ENCODE data around the gene CASTOR2.
"Not testable (repeated sequence)": the region's sequence is repeated elsewhere in the genome, so short reads cannot be mapped to it uniquely, and the experiment has no call there.

The CASTOR2 gene

DNA sequence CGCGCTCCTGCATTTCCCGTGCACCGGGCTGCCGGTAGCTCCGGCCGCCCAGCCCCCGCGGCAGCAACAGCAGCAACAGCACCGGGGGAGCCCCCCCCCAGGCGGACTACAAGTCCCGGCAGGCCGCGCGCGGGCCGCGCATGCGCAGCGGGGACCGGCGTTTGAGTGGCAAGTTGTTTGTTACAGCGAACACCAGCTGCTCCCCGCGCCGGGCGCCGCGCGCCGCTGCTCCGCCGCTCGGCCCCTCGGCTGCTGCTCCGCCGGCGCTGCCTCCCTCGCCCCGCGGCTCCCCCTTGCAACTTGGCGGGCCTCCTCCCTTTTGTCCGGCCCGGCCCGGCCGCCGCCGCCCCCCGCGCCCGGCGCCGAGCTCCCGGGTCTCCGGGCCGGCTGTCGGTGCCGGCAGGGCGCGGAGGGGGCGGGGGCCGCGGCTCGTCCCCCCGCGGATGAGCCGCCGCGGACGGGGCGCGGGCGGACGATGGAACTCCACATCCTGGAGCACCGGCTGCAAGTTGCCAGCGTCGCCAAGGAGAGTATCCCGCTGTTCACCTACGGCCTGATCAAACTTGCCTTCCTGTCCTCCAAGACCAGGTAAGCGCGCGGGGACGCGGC, at the start of gene CASTOR2:
CASTOR2 (plus strand) TSS at position 195 of the 609 bp plus-strand sequence; CDS start at position 476, 281 bp downstream.
- not testable (repeated sequence) for H3K4me3 Mint-ChIP-seq; H3K36me3 Mint-ChIP-seq (ENCODE audit: low read depth); H3K9me3 Mint-ChIP-seq; H3K27ac Mint-ChIP-seq; H3K4me1 Mint-ChIP-seq (ENCODE audit: low read depth); H3K27me3 Mint-ChIP-seq (ENCODE audit: low read depth)

DNA sequence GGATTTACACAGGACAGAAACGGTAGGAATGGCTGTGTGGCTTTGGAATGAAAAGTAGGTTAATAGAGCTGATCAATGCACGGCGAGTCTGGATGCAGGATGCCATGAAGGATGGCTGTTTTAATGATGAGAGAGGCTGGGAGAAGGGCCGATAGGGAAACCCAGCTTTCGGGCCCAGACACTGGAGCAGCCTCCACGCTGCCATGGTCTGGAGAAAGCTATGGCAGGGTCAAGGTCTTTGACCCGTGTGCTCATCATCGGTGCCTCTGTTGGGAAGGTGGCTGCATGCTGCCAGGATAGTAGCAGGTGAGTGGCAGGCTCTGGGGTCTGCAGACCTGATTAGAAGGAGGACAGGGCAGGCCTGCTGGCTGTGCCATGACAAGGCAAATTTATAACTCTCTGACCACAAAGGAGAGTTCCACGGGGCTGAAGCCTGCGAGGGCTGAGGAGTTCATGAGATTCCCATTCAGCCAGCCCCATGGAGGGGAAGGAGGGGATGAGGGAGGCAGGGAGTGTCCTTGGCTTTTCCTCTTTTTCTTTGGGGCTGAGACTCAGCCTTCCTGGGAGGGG, 42.1 kb upstream of the CASTOR2 start:
- not testable (repeated sequence) for H3K36me3 Mint-ChIP-seq (ENCODE audit: low read depth); H3K27ac Mint-ChIP-seq; H3K9me3 Mint-ChIP-seq; H3K4me3 Mint-ChIP-seq; H3K4me1 Mint-ChIP-seq (ENCODE audit: low read depth); H3K27me3 Mint-ChIP-seq (ENCODE audit: low read depth)

DNA sequence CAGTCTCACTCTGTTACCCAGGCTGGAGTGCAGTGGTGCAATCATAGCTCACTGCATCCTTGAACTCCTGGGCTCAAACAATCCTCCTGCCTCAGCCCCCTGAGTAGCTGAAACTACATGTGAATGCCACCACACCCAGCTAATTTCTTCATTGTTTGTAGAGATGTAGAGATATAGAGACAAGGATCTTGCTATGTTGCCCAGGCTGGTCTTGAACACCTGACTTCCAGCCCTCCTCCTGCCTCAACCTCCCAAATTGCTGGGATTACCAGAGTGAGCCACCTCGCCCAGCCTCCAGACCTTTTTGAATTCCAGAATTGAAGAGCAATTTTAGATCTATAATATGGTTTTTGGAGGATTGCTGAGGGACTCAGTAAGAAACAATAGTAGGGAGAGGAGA, 40.9 kb upstream of the CASTOR2 start:
- not testable (repeated sequence) for H3K4me1 Mint-ChIP-seq (ENCODE audit: low read depth); H3K27me3 Mint-ChIP-seq (ENCODE audit: low read depth); H3K27ac Mint-ChIP-seq; H3K9me3 Mint-ChIP-seq; H3K4me3 Mint-ChIP-seq; H3K36me3 Mint-ChIP-seq (ENCODE audit: low read depth)

DNA sequence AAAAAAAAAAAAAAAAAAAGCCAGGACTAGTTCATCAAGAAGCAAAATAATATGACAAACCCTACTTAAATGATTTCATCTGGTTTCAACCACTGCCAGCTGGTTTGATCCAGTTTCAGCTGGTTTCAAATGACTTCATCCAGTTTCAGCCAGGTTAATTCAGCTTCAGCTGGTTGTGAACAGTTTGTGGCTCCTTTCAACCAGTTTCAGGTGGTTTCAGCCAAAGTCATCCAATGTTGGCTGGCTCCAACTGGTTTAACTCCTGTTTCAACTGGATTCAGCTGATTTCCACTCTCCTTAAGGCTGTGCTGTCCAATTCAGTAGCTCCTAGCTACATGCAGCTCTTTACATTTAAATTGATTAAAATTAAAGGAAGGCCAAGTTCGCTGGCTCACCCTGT, 37.5 kb upstream of the CASTOR2 start:
- H3K9me3 Mint-ChIP-seq; H3K27me3 Mint-ChIP-seq (ENCODE audit: low read depth); H3K36me3 Mint-ChIP-seq (ENCODE audit: low read depth); H3K27ac Mint-ChIP-seq; H3K4me1 Mint-ChIP-seq (ENCODE audit: low read depth); H3K4me3 Mint-ChIP-seq: not testable (repeated sequence)

DNA sequence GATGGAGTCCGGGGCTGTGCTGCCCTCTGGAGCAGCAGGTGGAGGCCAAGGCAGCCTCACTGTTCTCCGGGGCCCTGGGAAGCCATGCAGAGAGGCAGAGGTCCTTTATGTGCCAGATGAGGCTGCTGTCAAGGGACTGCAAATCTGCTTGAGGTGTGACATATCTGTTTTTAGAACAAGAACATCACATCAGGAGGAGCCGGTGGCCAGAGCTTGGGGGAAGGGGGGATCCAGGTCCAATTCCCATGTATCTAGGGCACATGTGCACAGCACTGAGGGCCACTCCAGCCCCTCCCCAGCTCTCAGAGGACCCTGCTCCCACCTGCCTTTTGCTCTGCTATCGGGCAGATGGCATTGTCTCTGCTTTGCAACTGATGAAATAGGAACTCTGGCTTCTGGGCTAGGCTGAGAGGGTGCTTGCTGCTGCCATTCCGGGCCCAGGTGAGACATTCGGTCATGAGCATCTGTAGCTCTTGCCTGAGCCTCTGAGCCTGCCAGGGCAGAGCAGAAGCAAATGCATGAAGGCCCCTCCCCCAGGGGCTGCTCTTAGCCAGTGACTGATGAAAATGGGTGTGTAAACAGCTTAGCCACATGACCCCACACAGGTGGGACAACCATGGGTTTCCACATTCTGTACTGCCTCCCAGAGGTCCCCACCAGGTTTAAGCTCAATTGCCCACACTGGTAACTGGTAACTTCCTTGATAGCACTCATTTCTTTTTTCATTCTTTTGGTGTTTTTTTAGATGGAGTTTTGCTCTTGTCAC, 32.8 kb upstream of the CASTOR2 start:
- not testable (repeated sequence) for H3K9me3 Mint-ChIP-seq; H3K4me1 Mint-ChIP-seq (ENCODE audit: low read depth); H3K4me3 Mint-ChIP-seq; H3K36me3 Mint-ChIP-seq (ENCODE audit: low read depth); H3K27ac Mint-ChIP-seq; H3K27me3 Mint-ChIP-seq (ENCODE audit: low read depth)

DNA sequence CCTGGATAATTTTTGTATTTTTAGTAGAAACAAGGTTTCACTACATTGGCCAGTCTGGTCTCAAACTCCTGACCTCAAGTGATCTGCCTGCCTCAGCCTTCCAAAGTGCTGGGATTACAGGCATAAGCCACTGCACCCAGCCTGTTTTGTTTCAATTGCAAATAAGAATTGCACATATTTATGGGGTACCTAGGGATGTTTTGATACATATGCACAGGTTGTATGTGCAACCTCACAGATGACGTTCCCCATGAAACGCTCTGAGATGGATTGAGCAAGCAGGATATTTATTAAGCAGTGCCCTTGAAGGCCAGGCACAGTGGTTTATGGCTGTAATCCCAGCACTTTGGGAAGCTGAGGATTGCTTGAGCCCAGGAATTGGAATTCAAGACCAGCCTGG, 25.1 kb upstream of the CASTOR2 start:
- H3K4me3 Mint-ChIP-seq; H3K27me3 Mint-ChIP-seq (ENCODE audit: low read depth); H3K9me3 Mint-ChIP-seq; H3K4me1 Mint-ChIP-seq (ENCODE audit: low read depth); H3K36me3 Mint-ChIP-seq (ENCODE audit: low read depth); H3K27ac Mint-ChIP-seq: not testable (repeated sequence)

DNA sequence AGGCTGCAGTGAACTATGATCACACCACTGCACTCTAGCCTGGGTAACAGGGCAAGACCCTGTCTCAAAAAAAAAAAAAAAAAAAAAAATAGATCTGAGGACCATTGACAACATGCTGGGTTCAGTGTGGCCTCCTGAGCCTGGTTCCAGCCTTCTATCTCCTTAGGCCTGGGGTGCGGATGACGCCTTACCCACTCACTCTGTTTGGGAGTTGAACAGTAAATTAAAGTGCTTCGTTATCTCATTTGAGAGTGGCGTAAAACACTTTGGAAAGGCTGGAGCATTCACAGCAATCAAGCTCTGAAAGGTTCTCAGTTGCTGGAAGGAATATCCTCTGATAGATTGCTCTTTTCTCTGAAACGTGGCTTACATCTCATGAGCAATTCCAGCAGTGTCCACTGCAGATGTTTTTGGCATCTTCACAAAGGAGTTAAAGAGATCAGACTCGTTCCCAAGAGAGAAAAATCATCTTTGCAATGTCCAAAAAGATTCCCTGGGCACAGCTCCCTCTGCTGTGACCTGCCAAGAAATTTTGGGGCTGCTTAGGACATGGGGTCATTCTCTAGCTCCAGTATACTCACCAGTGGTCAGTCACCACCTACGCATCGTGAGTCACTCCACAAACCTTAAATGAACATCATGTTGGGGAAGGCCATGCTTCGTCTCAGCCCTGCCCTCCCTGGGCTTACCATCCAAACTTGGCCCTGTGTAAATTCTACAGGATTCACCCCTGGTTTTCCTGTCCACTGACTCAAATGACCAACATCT, 23.0 kb upstream of the CASTOR2 start:
- not testable (repeated sequence) for H3K4me1 Mint-ChIP-seq (ENCODE audit: low read depth)

DNA sequence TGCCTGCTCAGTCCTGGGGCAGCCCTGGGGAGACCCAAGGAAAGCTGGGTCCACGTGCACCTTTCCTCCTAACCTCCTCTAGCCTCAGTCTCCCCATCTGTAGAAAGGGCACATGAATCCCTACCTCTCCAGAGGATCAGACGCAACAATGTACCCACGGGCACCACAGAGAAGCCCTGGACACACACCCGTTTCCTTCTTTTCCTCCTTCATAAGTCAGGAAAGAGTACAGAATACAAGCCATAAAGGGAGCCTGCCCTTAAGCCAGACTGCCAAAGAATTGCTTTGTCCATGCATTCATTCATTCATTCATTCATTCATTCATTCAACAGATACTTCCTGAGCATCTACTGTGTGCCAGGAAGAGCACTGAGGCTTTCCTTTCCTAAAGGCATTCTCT, 20.6 kb upstream of the CASTOR2 start:
- H3K36me3 Mint-ChIP-seq (ENCODE audit: low read depth); H3K27me3 Mint-ChIP-seq (ENCODE audit: low read depth); H3K4me1 Mint-ChIP-seq (ENCODE audit: low read depth); H3K27ac Mint-ChIP-seq; H3K4me3 Mint-ChIP-seq; H3K9me3 Mint-ChIP-seq: not testable (repeated sequence)

More for the DNA sequence above, 23.0 kb upstream of the CASTOR2 start:
- not testable (repeated sequence) for H3K27ac Mint-ChIP-seq; H3K9me3 Mint-ChIP-seq; H3K36me3 Mint-ChIP-seq (ENCODE audit: low read depth); H3K4me3 Mint-ChIP-seq; H3K27me3 Mint-ChIP-seq (ENCODE audit: low read depth)

DNA sequence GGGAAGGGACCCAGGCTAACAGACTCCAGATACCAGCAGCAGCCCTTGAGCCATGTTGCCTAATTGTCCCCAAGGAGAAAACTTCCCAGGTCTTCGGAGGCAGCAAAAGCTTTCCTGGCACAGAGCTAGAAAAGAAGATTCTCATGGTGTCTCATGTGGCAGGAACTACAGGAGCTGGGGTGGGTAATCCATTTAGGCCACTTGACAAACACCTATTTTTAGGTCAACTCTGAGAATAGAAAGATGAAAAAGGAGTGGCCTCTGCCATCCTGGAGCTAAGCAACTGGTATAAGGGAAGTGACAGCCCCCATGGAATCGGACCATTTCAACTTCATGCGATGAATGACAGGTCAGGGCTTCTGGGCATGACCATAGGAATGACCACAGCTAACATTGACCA, 16.8 kb upstream of the CASTOR2 start:
- H3K27ac Mint-ChIP-seq; H3K36me3 Mint-ChIP-seq (ENCODE audit: low read depth): not testable (repeated sequence)

DNA sequence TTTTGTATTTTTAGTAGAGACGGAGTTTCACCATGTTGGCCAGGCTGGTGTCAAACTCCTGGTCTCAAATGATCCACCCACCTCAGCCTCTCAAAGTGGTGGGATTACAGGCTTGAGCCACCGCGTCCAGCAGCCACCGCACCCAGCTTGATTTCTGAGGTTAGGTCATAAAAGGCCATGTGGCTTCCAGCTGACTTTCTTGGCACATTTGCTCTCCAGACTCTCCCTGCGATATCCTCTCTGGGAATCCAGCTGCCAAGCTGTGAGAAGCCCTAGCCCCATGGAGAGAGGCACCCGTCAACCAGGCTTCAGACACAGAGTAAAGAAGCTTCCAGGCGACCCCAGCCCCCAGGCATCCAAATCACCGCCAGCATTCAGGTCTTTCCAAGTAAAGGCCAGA, 10.7 kb upstream of the CASTOR2 start:
- not testable (repeated sequence) for H3K27ac Mint-ChIP-seq; H3K36me3 Mint-ChIP-seq (ENCODE audit: low read depth); H3K9me3 Mint-ChIP-seq; H3K4me3 Mint-ChIP-seq; H3K27me3 Mint-ChIP-seq (ENCODE audit: low read depth); H3K4me1 Mint-ChIP-seq (ENCODE audit: low read depth)

More for the DNA sequence above, 16.8 kb upstream of the CASTOR2 start:
- H3K27me3 Mint-ChIP-seq (ENCODE audit: low read depth); H3K4me1 Mint-ChIP-seq (ENCODE audit: low read depth); H3K9me3 Mint-ChIP-seq; H3K4me3 Mint-ChIP-seq: not testable (repeated sequence)

DNA sequence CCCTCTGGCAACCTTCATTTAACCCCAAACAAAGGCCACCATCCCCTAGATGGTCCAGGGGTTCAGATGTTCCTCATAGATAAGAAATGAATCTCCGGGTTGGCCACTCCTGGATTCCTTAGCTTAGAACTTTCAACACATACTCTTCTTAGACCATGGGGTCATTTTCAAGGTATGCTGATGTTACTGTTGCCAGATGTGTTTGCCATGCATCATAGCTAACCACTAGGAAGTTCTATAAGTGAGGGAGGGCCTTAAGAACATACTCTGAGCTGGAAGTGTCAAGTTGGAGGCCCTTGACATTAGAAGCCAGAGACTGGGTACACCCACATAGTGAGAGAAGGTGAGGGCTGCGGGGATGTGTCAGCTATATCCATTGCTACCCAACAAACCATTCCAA, 6.2 kb upstream of the CASTOR2 start:
- H3K9me3 Mint-ChIP-seq; H3K4me3 Mint-ChIP-seq; H3K27ac Mint-ChIP-seq; H3K36me3 Mint-ChIP-seq (ENCODE audit: low read depth); H3K4me1 Mint-ChIP-seq (ENCODE audit: low read depth); H3K27me3 Mint-ChIP-seq (ENCODE audit: low read depth): not testable (repeated sequence)

DNA sequence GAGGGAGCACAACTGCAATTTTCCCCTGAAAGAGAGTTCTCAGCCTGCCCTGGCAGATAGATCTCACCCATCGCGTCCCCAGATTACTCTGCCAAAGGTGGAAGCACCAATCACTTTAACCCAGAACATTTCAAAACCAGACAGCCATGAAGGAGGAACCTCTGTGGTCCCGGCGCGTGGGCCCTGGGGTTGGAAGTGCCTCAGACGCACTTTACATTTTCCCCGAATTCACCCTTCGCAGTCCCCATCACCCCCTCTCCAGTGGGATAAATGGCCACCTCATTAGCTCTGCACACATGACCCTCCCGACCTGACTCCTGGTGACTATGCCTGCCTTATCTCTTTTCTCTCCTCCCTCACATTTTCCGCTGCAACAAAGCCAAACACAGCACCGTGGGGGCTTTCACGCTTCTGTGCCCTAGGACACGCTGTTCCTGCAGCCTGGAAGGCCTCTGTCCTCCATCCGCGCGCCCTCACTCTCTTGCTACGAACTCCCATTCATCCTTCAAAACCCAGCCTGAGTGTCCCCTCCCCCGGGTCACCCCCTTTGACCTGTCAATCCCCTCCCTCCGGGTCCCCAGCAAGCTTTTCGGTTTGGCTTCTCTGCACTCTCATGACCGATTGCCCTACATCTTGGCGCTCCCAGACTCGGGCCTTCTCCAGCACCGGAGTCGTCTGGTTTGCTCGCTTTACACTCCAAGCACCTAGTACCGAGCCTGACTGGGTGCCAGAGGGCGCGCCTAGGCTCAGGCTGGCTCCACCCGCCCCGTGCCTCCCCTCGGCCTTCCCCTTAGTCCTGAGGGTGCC, 598 bp upstream of the CASTOR2 start:
- not testable (repeated sequence) for H3K9me3 Mint-ChIP-seq, H3K4me3 Mint-ChIP-seq

DNA sequence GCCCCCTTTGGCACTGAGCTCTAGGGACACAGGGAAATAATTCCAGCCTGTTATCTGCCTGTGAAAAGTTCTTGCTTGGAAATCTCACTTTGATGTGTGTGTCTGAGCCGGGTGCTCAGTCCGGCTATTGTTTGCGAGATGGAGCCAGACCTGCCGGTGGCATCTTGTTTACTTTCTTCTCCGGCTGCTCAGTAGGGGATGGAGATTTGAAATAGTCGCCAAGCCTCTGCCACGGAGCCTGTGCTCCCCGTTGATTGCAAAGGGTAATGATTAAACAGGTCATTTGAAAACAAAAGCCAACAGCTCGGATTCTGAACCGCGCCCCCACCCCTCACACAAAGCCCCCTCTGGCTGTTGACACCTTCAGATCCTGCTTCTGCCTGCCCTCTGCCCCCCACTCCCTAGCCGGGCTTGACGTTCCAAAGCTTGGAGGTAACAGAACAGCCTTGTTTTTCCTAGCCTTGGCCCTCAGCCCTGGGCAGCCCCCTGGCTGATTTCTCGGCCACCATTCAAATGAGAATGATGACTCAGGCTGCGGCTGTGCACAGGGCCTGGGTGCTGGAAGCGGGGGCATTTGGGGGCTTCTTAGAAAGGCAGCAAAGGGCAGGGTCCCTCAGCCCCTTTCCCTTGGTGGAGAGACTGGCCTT, 1.8 kb downstream of the CASTOR2 start:
- not testable (repeated sequence) for H3K9me3 Mint-ChIP-seq; H3K4me3 Mint-ChIP-seq; H3K27ac Mint-ChIP-seq; H3K27me3 Mint-ChIP-seq (ENCODE audit: low read depth); H3K4me1 Mint-ChIP-seq (ENCODE audit: low read depth); H3K36me3 Mint-ChIP-seq (ENCODE audit: low read depth)

More for the DNA sequence above, 598 bp upstream of the CASTOR2 start:
- not testable (repeated sequence) for H3K36me3 Mint-ChIP-seq (ENCODE audit: low read depth); H3K27me3 Mint-ChIP-seq (ENCODE audit: low read depth); H3K27ac Mint-ChIP-seq; H3K4me1 Mint-ChIP-seq (ENCODE audit: low read depth)

DNA sequence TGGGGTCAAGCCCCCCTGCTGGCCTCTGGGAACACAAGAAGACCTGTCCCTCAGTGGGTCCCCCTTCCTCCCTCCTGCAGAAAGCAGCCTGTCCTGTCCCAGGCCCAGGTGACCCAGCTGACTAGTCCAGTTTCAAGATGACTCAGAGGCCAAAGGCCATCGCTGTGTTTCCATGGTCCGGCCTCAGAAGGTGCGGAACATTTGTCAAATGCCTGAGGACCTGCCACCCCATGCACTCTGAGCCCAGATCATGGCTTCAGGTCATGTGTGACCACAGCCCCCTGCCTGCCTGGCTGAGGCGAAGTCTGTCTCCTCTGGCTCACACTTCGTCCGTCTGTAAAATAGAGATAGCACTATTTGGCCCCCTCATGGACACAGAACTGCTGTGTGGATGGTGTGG, 2.4 kb downstream of the CASTOR2 start:
- H3K27ac Mint-ChIP-seq; H3K4me3 Mint-ChIP-seq; H3K27me3 Mint-ChIP-seq (ENCODE audit: low read depth); H3K4me1 Mint-ChIP-seq (ENCODE audit: low read depth); H3K9me3 Mint-ChIP-seq; H3K36me3 Mint-ChIP-seq (ENCODE audit: low read depth): not testable (repeated sequence)

Data from T-helper 1 cell treated with Interleukin-12 subunit alpha and Interleukin-12 subunit beta and Interleukin-4 antibody, amounts not matched to agents 30 μg/mL and 1 μg/mL, for 36 hours (primary cell).